GM10266 (cell line): ENCODE data around the gene FARP1.

Experiments used
- DNase-seq: peaks from one replicate; pipeline ENCODE4 v3.0.0; 2012; ENCODE audit errors: extremely low spot score
- CTCF ChIP-seq: IDR thresholded peaks from 2 replicates; pipeline ENCODE4 v1.5.1; 2012; ENCODE audit warnings: mild to moderate bottlenecking, low read depth; ENCODE audit not compliant: control insufficient read depth, insufficient read depth; ENCODE audit errors: missing control alignments

FARP1 gene

GRCh38 chr13:98385606-98386005 lies 242.7 kb downstream of the FARP1 start:
- no peak for TF ChIP-seq CTCF
- DNase-seq = no peak

- TF ChIP-seq CTCF = no peak
- DNase-seq = no peak
Measured at GRCh38 chr13:98386637-98387036, 243.7 kb downstream of the FARP1 start.

- no peak for TF ChIP-seq CTCF
- no peak for DNase-seq
Measured at GRCh38 chr13:98389319-98389718, 246.4 kb downstream of the FARP1 start.

- no peak for DNase-seq
- TF ChIP-seq CTCF = no peak
Measured at GRCh38 chr13:98390086-98390715, 247.3 kb downstream of the FARP1 start.

- TF ChIP-seq CTCF = no peak
- DNase-seq = no peak
Measured at GRCh38 chr13:98393873-98394272, 251.0 kb downstream of the FARP1 start.

GRCh38 chr13:98394820-98395510 lies 252.1 kb downstream of the FARP1 start:
- DNase-seq = no peak
- TF ChIP-seq CTCF = no peak

GRCh38 chr13:98396071-98396710 lies 253.3 kb downstream of the FARP1 start:
- no peak for TF ChIP-seq CTCF
- no peak for DNase-seq
